Measurements from ENCODE around the gene POMGNT1. TPM values are rescaled to one million over a fixed set of nuclear protein-coding genes. Genes with fewer than 3 reads are reported as not detected.
A peak's percentile ranks its signal among the peaks of the same experiment; 100 is the strongest.

POMGNT1 gene
- total and polyA plus RNA-seq, 2 of the 13 experiments (the other 11 are each of a cell fraction or from before 2014, with no cell fraction given): 33.9 to 46.8 TPM

DNA sequence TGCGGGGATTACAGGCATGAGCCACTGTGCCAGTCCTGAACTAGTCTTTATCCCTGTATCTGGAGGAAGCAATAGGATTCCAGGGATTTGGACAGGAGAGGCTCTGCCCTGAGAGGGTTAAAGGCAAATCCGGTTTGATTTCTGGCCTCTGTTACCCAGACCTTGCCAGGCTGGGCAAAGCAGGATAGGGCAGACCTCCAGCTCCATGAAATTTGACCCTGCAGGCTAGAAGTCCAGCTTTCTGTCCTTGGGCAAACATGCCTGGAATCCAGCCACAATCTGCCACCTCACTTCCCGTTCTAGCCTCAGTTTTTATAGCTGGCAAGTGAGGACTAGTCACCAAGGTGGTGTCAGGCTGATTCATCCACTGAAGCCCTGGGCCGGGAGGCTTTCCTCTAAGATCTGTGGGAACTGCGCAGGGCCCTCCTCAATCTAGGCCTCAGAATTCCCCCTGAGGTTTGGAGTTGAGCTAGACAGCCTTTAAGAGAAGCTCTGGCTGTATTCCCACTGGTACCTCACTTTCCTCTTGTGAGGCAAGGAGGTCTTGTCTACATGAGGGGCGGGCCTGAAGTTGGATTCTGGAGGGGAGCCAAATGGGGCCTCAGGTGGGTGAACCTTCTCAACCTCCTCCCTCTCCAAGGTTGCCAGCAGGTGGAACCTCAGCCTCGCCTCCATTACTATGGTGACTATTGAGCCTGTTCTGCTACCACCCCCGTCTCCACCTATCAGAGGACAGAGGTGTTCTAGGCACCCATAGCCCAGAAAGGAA lies 15.0 kb downstream of the POMGNT1 start (continued):
- TF ChIP-seq, protein P1, sequence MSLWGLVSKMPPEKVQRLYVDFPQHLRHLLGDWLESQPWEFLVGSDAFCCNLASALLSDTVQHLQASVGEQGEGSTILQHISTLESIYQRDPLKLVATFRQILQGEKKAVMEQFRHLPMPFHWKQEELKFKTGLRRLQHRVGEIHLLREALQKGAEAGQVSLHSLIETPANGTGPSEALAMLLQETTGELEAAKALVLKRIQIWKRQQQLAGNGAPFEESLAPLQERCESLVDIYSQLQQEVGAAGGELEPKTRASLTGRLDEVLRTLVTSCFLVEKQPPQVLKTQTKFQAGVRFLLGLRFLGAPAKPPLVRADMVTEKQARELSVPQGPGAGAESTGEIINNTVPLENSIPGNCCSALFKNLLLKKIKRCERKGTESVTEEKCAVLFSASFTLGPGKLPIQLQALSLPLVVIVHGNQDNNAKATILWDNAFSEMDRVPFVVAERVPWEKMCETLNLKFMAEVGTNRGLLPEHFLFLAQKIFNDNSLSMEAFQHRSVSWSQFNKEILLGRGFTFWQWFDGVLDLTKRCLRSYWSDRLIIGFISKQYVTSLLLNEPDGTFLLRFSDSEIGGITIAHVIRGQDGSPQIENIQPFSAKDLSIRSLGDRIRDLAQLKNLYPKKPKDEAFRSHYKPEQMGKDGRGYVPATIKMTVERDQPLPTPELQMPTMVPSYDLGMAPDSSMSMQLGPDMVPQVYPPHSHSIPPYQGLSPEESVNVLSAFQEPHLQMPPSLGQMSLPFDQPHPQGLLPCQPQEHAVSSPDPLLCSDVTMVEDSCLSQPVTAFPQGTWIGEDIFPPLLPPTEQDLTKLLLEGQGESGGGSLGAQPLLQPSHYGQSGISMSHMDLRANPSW (CRISPR knock-in tag; IDR thresholded peaks at IDR 0.05; ENCODE audit: borderline replicate concordance): no peak
- TF ChIP-seq, protein P2, sequence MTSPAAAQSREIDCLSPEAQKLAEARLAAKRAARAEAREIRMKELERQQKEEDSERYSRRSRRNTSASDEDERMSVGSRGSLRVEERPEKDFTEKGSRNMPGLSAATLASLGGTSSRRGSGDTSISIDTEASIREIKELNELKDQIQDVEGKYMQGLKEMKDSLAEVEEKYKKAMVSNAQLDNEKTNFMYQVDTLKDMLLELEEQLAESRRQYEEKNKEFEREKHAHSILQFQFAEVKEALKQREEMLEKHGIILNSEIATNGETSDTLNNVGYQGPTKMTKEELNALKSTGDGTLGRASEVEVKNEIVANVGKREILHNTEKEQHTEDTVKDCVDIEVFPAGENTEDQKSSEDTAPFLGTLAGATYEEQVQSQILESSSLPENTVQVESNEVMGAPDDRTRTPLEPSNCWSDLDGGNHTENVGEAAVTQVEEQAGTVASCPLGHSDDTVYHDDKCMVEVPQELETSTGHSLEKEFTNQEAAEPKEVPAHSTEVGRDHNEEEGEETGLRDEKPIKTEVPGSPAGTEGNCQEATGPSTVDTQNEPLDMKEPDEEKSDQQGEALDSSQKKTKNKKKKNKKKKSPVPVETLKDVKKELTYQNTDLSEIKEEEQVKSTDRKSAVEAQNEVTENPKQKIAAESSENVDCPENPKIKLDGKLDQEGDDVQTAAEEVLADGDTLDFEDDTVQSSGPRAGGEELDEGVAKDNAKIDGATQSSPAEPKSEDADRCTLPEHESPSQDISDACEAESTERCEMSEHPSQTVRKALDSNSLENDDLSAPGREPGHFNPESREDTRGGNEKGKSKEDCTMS (CRISPR knock-in tag; conservative IDR thresholded peaks at IDR 0.05): no peak
- TF ChIP-seq DMAP1 (CRISPR knock-in tag; IDR thresholded peaks at IDR 0.05): peak; percentile 30; the same call in 1 of the 2 replicates
- TF ChIP-seq ZNF552 (CRISPR knock-in tag; IDR thresholded peaks at IDR 0.05; ENCODE audit: borderline replicate concordance): no peak
- TF ChIP-seq ATF7-NPFF (CRISPR knock-in tag; IDR thresholded peaks at IDR 0.05; ENCODE audit: low read depth): no peak
- TF ChIP-seq GFI1 (CRISPR knock-in tag; IDR thresholded peaks at IDR 0.05; ENCODE audit: borderline replicate concordance): 0 out of 2 replicates have a peak, but pooled peaks have one; percentile 26
- no peak for TF ChIP-seq ZNF558 (CRISPR knock-in tag; IDR thresholded peaks at IDR 0.05; ENCODE audit: borderline replicate concordance)
- no peak for TF ChIP-seq FIP1L1 (IDR thresholded peaks at IDR 0.05; ENCODE audit: borderline replicate concordance, insufficient read depth, low read depth, low read length)
- TF ChIP-seq, protein P3, sequence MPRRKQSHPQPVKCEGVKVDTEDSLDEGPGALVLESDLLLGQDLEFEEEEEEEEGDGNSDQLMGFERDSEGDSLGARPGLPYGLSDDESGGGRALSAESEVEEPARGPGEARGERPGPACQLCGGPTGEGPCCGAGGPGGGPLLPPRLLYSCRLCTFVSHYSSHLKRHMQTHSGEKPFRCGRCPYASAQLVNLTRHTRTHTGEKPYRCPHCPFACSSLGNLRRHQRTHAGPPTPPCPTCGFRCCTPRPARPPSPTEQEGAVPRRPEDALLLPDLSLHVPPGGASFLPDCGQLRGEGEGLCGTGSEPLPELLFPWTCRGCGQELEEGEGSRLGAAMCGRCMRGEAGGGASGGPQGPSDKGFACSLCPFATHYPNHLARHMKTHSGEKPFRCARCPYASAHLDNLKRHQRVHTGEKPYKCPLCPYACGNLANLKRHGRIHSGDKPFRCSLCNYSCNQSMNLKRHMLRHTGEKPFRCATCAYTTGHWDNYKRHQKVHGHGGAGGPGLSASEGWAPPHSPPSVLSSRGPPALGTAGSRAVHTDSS (CRISPR knock-in tag; conservative IDR thresholded peaks at IDR 0.05): no peak
- TF ChIP-seq CBX1 (IDR thresholded peaks at IDR 0.05; ENCODE audit: low read depth): no peak
- TF ChIP-seq HNRNPH1 (optimal IDR thresholded peaks at IDR 0.05; ENCODE audit: low read depth, low read length): no peak
- no peak for TF ChIP-seq CREB3 (CRISPR knock-in tag; IDR thresholded peaks at IDR 0.05)
- TF ChIP-seq, protein P4, sequence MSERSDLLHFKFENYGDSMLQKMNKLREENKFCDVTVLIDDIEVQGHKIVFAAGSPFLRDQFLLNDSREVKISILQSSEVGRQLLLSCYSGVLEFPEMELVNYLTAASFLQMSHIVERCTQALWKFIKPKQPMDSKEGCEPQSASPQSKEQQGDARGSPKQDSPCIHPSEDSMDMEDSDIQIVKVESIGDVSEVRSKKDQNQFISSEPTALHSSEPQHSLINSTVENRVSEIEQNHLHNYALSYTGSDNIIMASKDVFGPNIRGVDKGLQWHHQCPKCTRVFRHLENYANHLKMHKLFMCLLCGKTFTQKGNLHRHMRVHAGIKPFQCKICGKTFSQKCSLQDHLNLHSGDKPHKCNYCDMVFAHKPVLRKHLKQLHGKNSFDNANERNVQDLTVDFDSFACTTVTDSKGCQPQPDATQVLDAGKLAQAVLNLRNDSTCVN (CRISPR knock-in tag; IDR thresholded peaks at IDR 0.05; ENCODE audit: borderline replicate concordance): no peak
- TF ChIP-seq, protein P5, sequence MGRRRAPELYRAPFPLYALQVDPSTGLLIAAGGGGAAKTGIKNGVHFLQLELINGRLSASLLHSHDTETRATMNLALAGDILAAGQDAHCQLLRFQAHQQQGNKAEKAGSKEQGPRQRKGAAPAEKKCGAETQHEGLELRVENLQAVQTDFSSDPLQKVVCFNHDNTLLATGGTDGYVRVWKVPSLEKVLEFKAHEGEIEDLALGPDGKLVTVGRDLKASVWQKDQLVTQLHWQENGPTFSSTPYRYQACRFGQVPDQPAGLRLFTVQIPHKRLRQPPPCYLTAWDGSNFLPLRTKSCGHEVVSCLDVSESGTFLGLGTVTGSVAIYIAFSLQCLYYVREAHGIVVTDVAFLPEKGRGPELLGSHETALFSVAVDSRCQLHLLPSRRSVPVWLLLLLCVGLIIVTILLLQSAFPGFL (CRISPR knock-in tag; IDR thresholded peaks at IDR 0.05): no peak
- no peak for TF ChIP-seq ZNF17 (CRISPR knock-in tag; IDR thresholded peaks at IDR 0.05)
- no peak for TF ChIP-seq RORA (CRISPR knock-in tag; IDR thresholded peaks at IDR 0.05)
- TF ChIP-seq MXD4 (CRISPR knock-in tag; IDR thresholded peaks at IDR 0.05): no peak
- no peak for TF ChIP-seq CCAR2 (optimal IDR thresholded peaks at IDR 0.05; ENCODE audit: low read depth, low read length)
- no peak for TF ChIP-seq ZNF263 (CRISPR knock-in tag; IDR thresholded peaks at IDR 0.05)

Measured in HepG2 (cell line).